Tibial nerve (tissue), 4 donors: ENCODE data around the gene ADGRF5.

Experiments
- EP300 ChIP-seq, 2 donors: sonication (generic); formaldehyde crosslinking; IDR thresholded peaks; one replicate each; pipeline ENCODE4 v1.6.1; 2017; ENCODE audit warnings: antibody characterized with exemption in 2 of 2, mild to moderate bottlenecking in 1 of 2
- TF ChIP-seq, protein P1 (sequence below), 5 experiments: fragments of 200-600 bp in 3 of 5; fragments of 450-650 bp in 2 of 5; sonication (generic) in 3 of 5; IDR thresholded peaks; one replicate each; pipeline ENCODE4 v1.5.1; 2016 to 2019; ENCODE audit warnings: antibody characterized with exemption in 5 of 5, mild to moderate bottlenecking in 3 of 5, moderate library complexity in 2 of 5

DNA sequence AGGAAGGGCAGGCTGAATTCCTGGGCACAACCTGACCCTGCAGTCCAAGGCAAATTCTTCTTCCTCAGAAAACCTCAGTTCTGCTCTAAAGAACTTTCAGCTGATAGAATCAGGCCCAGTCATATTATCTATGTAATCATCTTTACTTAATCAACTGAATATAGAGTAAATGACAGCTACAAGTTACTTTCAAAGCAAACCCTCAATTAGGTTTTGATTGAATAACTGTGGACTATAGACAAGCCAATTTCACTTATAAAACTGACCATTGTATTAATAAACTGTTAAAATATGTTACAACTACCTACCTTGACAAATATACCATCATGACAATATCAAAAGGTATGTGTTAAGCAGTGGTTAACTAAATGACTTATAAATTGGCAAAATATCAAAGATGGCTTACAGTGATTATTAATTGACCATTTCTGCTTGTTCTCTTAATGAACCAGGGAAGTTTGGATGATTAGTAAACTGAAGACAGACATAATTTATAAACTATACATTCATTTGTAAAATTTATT is 46.1 kb upstream of the ADGRF5 start:
- no peak for TF ChIP-seq EP300 (IDR thresholded peaks at IDR 0.05)
- TF ChIP-seq, protein P1, sequence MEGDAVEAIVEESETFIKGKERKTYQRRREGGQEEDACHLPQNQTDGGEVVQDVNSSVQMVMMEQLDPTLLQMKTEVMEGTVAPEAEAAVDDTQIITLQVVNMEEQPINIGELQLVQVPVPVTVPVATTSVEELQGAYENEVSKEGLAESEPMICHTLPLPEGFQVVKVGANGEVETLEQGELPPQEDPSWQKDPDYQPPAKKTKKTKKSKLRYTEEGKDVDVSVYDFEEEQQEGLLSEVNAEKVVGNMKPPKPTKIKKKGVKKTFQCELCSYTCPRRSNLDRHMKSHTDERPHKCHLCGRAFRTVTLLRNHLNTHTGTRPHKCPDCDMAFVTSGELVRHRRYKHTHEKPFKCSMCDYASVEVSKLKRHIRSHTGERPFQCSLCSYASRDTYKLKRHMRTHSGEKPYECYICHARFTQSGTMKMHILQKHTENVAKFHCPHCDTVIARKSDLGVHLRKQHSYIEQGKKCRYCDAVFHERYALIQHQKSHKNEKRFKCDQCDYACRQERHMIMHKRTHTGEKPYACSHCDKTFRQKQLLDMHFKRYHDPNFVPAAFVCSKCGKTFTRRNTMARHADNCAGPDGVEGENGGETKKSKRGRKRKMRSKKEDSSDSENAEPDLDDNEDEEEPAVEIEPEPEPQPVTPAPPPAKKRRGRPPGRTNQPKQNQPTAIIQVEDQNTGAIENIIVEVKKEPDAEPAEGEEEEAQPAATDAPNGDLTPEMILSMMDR (IDR thresholded peaks at IDR 0.05): no peak
